Activated naive CD8-positive, alpha-beta T cell (primary cell): ENCODE results near the gene N4BP2.

Experiments
- H3K27ac Mint-ChIP-seq: one replicate; pipeline ENCODE4 v1.8.0; 2021; ENCODE audit warnings: mixed read lengths
- H3K27me3 Mint-ChIP-seq: one replicate; pipeline ENCODE4 v1.8.0; 2021; ENCODE audit warnings: mixed read lengths
- H3K36me3 Mint-ChIP-seq: one replicate; pipeline ENCODE4 v1.8.0; 2021; ENCODE audit warnings: mixed read lengths
- H3K4me1 Mint-ChIP-seq: one replicate; pipeline ENCODE4 v1.8.0; 2021; ENCODE audit warnings: low read depth, mixed read lengths
- H3K4me3 Mint-ChIP-seq: one replicate; pipeline ENCODE4 v1.8.0; 2021; ENCODE audit warnings: mild to moderate bottlenecking, mixed read lengths
- H3K9me3 Mint-ChIP-seq: one replicate; pipeline ENCODE4 v1.8.0; 2021; ENCODE audit warnings: low read depth, mixed read lengths

Gene N4BP2

GRCh38 chr4:40160258-40160657, 103.6 kb downstream of the N4BP2 start:
- no peaks in the 10 kb centered on the region for H3K27me3 Mint-ChIP-seq
- H3K4me3 Mint-ChIP-seq, result no peak overlapping the region
- H3K27ac Mint-ChIP-seq, result no peak overlapping the region
- peaks cover 9% of the 10 kb centered on the region for H3K4me1 Mint-ChIP-seq
- H3K9me3 Mint-ChIP-seq, result no peaks in the 10 kb centered on the region
- H3K36me3 Mint-ChIP-seq, result peaks cover 21% of the 10 kb centered on the region

DNA sequence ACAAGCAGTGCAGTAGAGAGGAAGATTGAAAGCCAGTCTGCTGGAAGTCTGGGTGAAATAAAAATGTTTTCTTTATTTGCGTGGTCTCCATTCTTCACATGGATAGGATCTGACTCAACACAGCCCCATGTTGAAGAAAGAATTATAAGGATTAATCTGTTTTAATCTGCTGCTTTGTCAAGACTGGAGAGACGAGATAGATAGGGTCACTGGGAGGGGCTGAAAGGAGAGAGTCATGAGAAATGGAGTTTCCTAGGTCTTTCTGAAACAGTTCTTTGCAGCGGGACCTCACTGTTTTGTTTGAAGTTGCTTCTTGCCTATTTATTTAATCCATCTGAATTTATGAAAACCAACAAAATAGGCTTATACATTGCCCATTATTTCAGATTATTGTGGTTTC, 107.8 kb downstream of the N4BP2 start:
- Mint-ChIP-seq H3K36me3 (peaks cover 31% of the 10 kb centered on the region), H3K27ac (no peak overlapping the region), H3K4me1 (peaks cover 15% of the 10 kb centered on the region), H3K9me3 (peaks cover 9% of the 10 kb centered on the region), H3K4me3 (no peak overlapping the region), H3K27me3 (no peaks in the 10 kb centered on the region)

- H3K36me3 Mint-ChIP-seq, result peaks cover 27% of the 10 kb centered on the region
- no peak overlapping the region for H3K4me3 Mint-ChIP-seq
- H3K27ac Mint-ChIP-seq, result no peak overlapping the region
- H3K4me1 Mint-ChIP-seq, result peaks cover 11% of the 10 kb centered on the region
- H3K27me3 Mint-ChIP-seq, result no peaks in the 10 kb centered on the region
- H3K9me3 Mint-ChIP-seq, result peaks cover 9% of the 10 kb centered on the region
Observed at GRCh38 chr4:40165916-40166315, 109.3 kb downstream of the N4BP2 start.

- Mint-ChIP-seq H3K4me1 (peaks cover 15% of the 10 kb centered on the region), H3K27ac (no peak overlapping the region), H3K36me3 (peaks cover 20% of the 10 kb centered on the region), H3K9me3 (peaks cover 9% of the 10 kb centered on the region), H3K4me3 (no peak overlapping the region), H3K27me3 (no peaks in the 10 kb centered on the region)
Observed at GRCh38 chr4:40168070-40168469, 111.4 kb downstream of the N4BP2 start.

- Mint-ChIP-seq H3K4me3 (no peak overlapping the region), H3K9me3 (peaks cover 9% of the 10 kb centered on the region), H3K4me1 (peaks cover 21% of the 10 kb centered on the region), H3K36me3 (peaks cover 13% of the 10 kb centered on the region), H3K27me3 (no peaks in the 10 kb centered on the region), H3K27ac (no peak overlapping the region)
Observed at GRCh38 chr4:40170588-40170987, 113.9 kb downstream of the N4BP2 start.

GRCh38 chr4:40173470-40173875, 116.8 kb downstream of the N4BP2 start:
- Mint-ChIP-seq H3K36me3 (no peaks in the 10 kb centered on the region), H3K27me3 (no peaks in the 10 kb centered on the region), H3K27ac (peak overlapping the region; percentile 79), H3K4me3 (peak overlapping the region; percentile 59), H3K4me1 (peaks cover 18% of the 10 kb centered on the region), H3K9me3 (no peaks in the 10 kb centered on the region)

- Mint-ChIP-seq H3K36me3 (peaks cover 2% of the 10 kb centered on the region), H3K4me1 (peaks cover 34% of the 10 kb centered on the region), H3K27me3 (no peaks in the 10 kb centered on the region), H3K4me3 (no peak overlapping the region), H3K27ac (no peak overlapping the region), H3K9me3 (no peaks in the 10 kb centered on the region)
Observed at GRCh38 chr4:40176602-40177001, 120.0 kb downstream of the N4BP2 start.

GRCh38 chr4:40177591-40177990, 120.9 kb downstream of the N4BP2 start:
- no peaks in the 10 kb centered on the region for H3K27me3 Mint-ChIP-seq
- peaks cover 37% of the 10 kb centered on the region for H3K4me1 Mint-ChIP-seq
- no peaks in the 10 kb centered on the region for H3K9me3 Mint-ChIP-seq
- no peak overlapping the region for H3K4me3 Mint-ChIP-seq
- H3K27ac Mint-ChIP-seq, result peak overlapping the region; percentile 14
- peaks cover 2% of the 10 kb centered on the region for H3K36me3 Mint-ChIP-seq

DNA sequence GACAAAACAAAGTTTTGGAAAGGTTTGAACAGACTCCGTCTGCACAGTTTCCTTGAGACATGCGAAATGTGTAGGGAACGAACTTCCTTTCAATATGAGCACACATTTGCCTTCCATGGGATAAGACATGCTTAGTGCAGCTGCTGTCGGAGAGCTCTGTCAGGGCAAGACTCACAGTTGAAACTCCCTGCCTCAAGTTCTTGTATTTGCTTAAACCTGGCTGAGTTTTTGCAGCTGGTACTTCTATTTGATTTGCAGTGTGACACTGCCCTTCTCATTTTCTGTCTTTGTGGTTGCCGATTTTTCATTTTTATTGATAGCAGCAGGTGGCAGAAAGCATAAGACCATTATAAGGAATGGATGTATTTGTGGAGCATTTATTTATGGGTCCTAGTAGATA, 122.0 kb downstream of the N4BP2 start:
- Mint-ChIP-seq H3K4me1 (peaks cover 33% of the 10 kb centered on the region), H3K27ac (no peak overlapping the region), H3K9me3 (no peaks in the 10 kb centered on the region), H3K27me3 (no peaks in the 10 kb centered on the region), H3K4me3 (no peak overlapping the region), H3K36me3 (peaks cover 2% of the 10 kb centered on the region)

DNA sequence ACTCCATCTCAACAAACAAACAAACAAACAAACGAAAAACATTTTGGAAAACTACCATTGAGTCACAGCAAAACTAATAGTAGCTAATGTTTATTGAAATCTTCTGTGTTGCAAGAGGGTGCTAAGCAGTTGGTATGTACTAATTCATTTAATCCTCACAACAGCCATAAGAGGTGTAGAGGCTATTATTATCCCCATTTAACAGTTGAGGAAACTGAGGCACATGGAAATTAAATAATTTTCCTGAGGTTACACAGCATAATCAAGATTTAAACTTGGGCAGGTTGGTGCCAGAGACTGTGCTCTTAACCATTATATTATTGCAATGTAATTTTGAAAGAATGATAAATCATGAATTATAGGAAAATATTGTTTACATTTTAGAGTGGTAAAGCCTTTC, 122.7 kb downstream of the N4BP2 start:
- H3K36me3 Mint-ChIP-seq, result peaks cover 4% of the 10 kb centered on the region
- no peaks in the 10 kb centered on the region for H3K9me3 Mint-ChIP-seq

GRCh38 chr4:40180356-40180755, 123.7 kb downstream of the N4BP2 start:
- H3K4me3 Mint-ChIP-seq, result no peak overlapping the region
- H3K9me3 Mint-ChIP-seq, result no peaks in the 10 kb centered on the region
- no peaks in the 10 kb centered on the region for H3K27me3 Mint-ChIP-seq
- H3K4me1 Mint-ChIP-seq, result peaks cover 40% of the 10 kb centered on the region
- no peak overlapping the region for H3K27ac Mint-ChIP-seq
- peaks cover 4% of the 10 kb centered on the region for H3K36me3 Mint-ChIP-seq

More for the DNA sequence above, 122.7 kb downstream of the N4BP2 start:
- H3K4me1 Mint-ChIP-seq, result peaks cover 34% of the 10 kb centered on the region
- no peak overlapping the region for H3K4me3 Mint-ChIP-seq
- H3K27me3 Mint-ChIP-seq, result no peaks in the 10 kb centered on the region
- no peak overlapping the region for H3K27ac Mint-ChIP-seq

GRCh38 chr4:40182001-40182400, 125.4 kb downstream of the N4BP2 start:
- Mint-ChIP-seq H3K9me3 (no peaks in the 10 kb centered on the region), H3K4me1 (peaks cover 52% of the 10 kb centered on the region), H3K4me3 (no peak overlapping the region), H3K27ac (no peak overlapping the region), H3K36me3 (peaks cover 8% of the 10 kb centered on the region), H3K27me3 (no peaks in the 10 kb centered on the region)

DNA sequence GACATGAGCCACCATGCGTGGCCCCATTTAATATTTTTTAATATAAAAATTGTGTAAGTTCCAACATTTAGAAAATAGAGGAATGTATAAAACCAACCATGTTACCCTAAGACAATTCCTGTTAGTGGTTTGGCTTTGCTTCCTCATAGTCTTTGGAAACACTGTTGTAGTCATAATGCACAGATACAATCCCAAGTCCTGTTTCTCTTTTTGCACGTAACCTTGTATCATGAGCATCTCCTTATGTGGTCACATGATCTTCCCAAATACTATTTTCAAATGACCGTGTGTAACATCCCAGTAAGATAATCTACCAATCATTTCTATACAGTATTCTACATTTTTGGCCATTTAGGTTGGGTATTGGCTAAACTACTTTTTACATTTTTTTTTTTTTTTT, 126.3 kb downstream of the N4BP2 start:
- no peak overlapping the region for H3K4me3 Mint-ChIP-seq
- peaks cover 56% of the 10 kb centered on the region for H3K4me1 Mint-ChIP-seq
- no peaks in the 10 kb centered on the region for H3K9me3 Mint-ChIP-seq
- H3K36me3 Mint-ChIP-seq, result peaks cover 8% of the 10 kb centered on the region
- no peaks in the 10 kb centered on the region for H3K27me3 Mint-ChIP-seq
- H3K27ac Mint-ChIP-seq, result no peak overlapping the region

DNA sequence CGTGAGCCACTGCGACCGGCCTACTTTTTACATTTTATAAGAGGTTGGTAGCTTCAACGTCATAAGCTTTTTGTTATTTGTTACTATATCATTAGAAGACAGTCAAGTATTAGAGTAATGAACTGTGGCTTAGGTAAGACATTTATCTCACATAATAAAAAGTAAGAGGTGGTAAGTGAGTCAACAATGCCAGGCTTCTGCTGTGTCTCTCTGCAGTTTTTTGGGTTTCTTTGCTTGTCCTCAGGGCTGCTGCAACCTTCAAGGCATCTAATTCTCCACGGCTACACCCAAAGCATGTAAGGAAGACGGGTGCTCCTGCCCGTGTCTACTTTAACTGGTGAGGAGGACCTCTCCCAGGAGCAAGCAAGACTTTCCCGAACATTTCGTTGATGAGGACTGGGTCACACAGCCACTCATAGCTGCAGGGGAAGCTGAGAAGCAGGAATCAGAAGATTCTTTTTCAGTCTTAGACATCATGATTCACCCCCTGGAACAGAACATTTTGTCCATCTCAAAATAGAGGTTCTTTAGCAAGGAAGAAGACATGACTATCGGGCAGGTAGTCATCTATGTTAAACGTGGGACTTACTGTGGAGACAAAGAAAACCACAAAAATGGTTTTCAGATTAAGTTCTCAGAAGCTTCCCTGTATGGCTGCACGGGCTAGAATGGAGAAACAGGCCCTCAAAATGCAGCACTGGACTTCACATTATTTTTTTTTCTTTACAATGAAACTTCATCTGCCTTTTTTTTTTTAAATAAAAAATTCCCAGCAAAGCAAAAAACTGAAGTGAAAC, 127.2 kb downstream of the N4BP2 start:
- Mint-ChIP-seq H3K27me3 (no peaks in the 10 kb centered on the region), H3K4me3 (peak overlapping the region; percentile 73), H3K9me3 (no peaks in the 10 kb centered on the region), H3K4me1 (peaks cover 52% of the 10 kb centered on the region), H3K27ac (peak overlapping the region; percentile 86), H3K36me3 (peaks cover 8% of the 10 kb centered on the region)

DNA sequence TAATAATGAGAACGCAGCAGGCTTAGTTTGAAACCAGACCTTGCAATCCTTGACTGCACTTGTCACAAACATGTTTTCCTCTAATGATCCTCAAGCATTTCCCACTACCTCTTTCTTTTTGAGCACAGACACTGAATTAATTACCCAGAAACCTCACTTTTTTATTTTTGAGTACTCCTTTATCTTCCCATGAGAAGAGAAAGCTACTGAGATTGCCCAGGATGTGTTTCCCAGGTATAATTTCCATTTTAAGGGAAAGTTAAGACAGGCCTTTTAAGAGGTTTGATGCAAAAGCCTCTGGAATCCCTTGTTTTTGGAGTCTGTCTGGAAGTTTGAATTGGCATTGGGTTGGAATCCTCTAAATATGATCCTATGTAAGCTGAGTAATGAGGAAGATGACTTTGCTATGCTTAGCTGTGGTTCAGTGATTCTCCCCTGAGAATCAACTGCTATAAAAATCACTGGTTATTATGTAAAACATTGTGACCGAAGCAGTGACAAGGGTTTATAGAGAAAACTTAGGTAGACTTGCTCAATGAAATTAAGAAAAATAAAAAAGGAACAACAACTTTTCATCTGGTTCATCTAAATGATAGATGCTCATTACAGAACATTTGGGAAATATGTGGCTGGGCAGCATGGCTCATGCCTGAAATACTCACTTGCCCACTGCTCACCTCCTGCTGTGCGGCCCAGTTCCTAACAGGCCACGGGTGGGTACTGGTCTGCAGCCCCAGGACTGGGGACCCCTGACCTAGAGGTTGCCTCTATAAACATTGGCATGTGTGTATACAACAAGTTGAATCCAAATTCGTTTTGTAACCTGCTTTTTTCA, 129.4 kb downstream of the N4BP2 start:
- Mint-ChIP-seq H3K27me3 (no peaks in the 10 kb centered on the region), H3K27ac (no peak overlapping the region), H3K4me3 (no peak overlapping the region), H3K36me3 (peaks cover 6% of the 10 kb centered on the region), H3K4me1 (peaks cover 62% of the 10 kb centered on the region), H3K9me3 (no peaks in the 10 kb centered on the region)
